Measurements from ENCODE around the gene SLC25A41. TPM values are rescaled to one million over a fixed set of nuclear protein-coding genes. Genes with fewer than 3 reads are reported as not detected.

SLC25A41 gene
- total and polyA plus RNA-seq, 2 of the 13 experiments (the other 11 are each of a cell fraction or from before 2014, with no cell fraction given), result 0.33 to 0.95 TPM

GRCh38 chr19:6402058-6402457 is 31.5 kb downstream of the SLC25A41 start:
- 12% methylated on average over 8 of the region's 10 CpGs for WGBS (ENCODE audit: low lambda C conversion rate)
- in situ Hi-C loops (cut with HindIII; ENCODE audit: extremely low pct_ligation_motif_present, low pct_unique_long_range_greater_than_20kb) (no loop called here), intact Hi-C loops (cut with micrococcal nuclease; ENCODE audit: unreplicated experiment) (no loop called here)
- Histone ChIP-seq H3K36me3 (replicated peaks in 1 of 2; ENCODE audit: control insufficient read depth in 1 of 2, insufficient read depth in 2 of 2, low read length in 2 of 2) (no peaks in the 10 kb centered on the region), H3K4me3 (replicated peaks in 1 of 3; ENCODE audit: insufficient read depth in 1 of 3, low read depth in 2 of 3, low read length in 3 of 3) (peak overlapping the region in 1 of 3 experiments; percentile 50; a peak in 1 of 6 replicates), H3K79me2 (ENCODE audit: insufficient read depth, low read length) (no peaks in the 10 kb centered on the region), H3K27me3 (ENCODE audit: control insufficient read depth in 1 of 2, insufficient read depth in 2 of 2, low read length in 2 of 2) (no peaks in the 10 kb centered on the region), H4K20me1 (ENCODE audit: insufficient read depth, low read length) (no peaks in the 10 kb centered on the region), H2AFZ (ENCODE audit: low read length) (no peak overlapping the region), H3K4me2 (ENCODE audit: low read depth, low read length) (peak overlapping the region; percentile 74), H3K27ac (ENCODE audit: extremely low read length, insufficient read depth, low read length) (no peak overlapping the region), H3K9ac (ENCODE audit: insufficient read depth, low read depth, low read length) (no peak overlapping the region), H3K9me3 (ENCODE audit: low read length) (no peaks in the 10 kb centered on the region), H3K4me1 (ENCODE audit: insufficient read depth, low read length) (peaks cover 18% of the 10 kb centered on the region)
- CTCF ChIA-PET (ENCODE audit: low intra/inter-chr PET ratio, low total read pairs), result no interaction called here
- DNase-seq (ENCODE audit: low spot score) (no peak), ATAC-seq (no peak), FAIRE-seq (no peak)
- TF ChIP-seq MNT (IDR thresholded peaks at IDR 0.05) (peak; percentile 59), ZBTB21 (CRISPR knock-in tag; IDR thresholded peaks at IDR 0.05) (no peak), IKZF4 (CRISPR knock-in tag; IDR thresholded peaks at IDR 0.05; ENCODE audit: borderline replicate concordance, low read depth, not compliant biosample characterization) (no peak), TFAP4 (IDR thresholded peaks at IDR 0.05; ENCODE audit: borderline replicate concordance, low read depth) (peak; percentile 54; the same call in 1 of the 2 replicates), ZNF547 (CRISPR knock-in tag; IDR thresholded peaks at IDR 0.05) (no peak), MAX (IDR thresholded peaks at IDR 0.05) (peak; percentile 32; the same call in 1 of the 2 replicates), KAT8 (CRISPR knock-in tag; IDR thresholded peaks at IDR 0.05) (no peak), SYNCRIP (IDR thresholded peaks at IDR 0.05; ENCODE audit: insufficient read depth, low read depth, low read length) (no peak), ZNF441 (CRISPR knock-in tag; IDR thresholded peaks at IDR 0.05; ENCODE audit: borderline replicate concordance) (peak; percentile 84), ZNF142 (CRISPR knock-in tag; IDR thresholded peaks at IDR 0.05) (no peak), TSC22D2 (CRISPR knock-in tag; IDR thresholded peaks at IDR 0.05; ENCODE audit: borderline replicate concordance) (no peak), ZMAT3 (CRISPR knock-in tag; conservative IDR thresholded peaks at IDR 0.05) (0 out of 2 replicates have a peak, but pooled peaks have one; percentile 3), HNRNPK (IDR thresholded peaks at IDR 0.05; ENCODE audit: low read depth, low read length, poor library complexity, severe bottlenecking) (no peak)
- POLR2A ChIA-PET, result interaction anchor here (0.6 to 3.3 kb wide), 5 partner anchors 9 to 572 kb away, joined by 3 to 17 read pairs (median 5); partner anchors contain the start of genes ALKBH7, CLPP and GTF2F1
- no TSS peak for BruUV-seq (replicated peaks)

All from HepG2 (cell line).